BE2C (cell line): Measurements from ENCODE around the gene VPS11.

ENCODE experiments used
- DNase-seq: peaks from one replicate; pipeline ENCODE4 v3.0.0-alpha.2; 2020
- H3K27me3 ChIP-seq: fragments of 250-450 bp; sonication (Bioruptor Pico); 2 replicates; pipeline ENCODE4 v1.5.1; 2020; ENCODE audit warnings: mild to moderate bottlenecking
- H3K36me3 ChIP-seq: fragments of 250-450 bp; sonication (Bioruptor Pico); 2 replicates; pipeline ENCODE4 v1.5.1; 2020; ENCODE audit warnings: mild to moderate bottlenecking
- H3K4me1 ChIP-seq: fragments of 250-450 bp; sonication (Bioruptor Pico); 2 replicates; pipeline ENCODE4 v1.5.1; 2020
- H3K4me3 ChIP-seq: 2 replicates; pipeline ENCODE4 v1.5.1; 2011; ENCODE audit warnings: low read depth, low read length
- H3K9me3 ChIP-seq: fragments of 250-450 bp; sonication (Bioruptor Pico); 2 replicates; pipeline ENCODE4 v1.5.1; 2020
- TF ChIP-seq, protein P1 (sequence below): IDR thresholded peaks from 2 replicates; pipeline ENCODE4 v1.5.1; 2012; ENCODE audit warnings: mild to moderate bottlenecking, low read depth, low read length

The VPS11 gene

GRCh38 chr11:119024430-119025098 is 43.1 kb upstream of the VPS11 start:
- TF ChIP-seq, protein P1, sequence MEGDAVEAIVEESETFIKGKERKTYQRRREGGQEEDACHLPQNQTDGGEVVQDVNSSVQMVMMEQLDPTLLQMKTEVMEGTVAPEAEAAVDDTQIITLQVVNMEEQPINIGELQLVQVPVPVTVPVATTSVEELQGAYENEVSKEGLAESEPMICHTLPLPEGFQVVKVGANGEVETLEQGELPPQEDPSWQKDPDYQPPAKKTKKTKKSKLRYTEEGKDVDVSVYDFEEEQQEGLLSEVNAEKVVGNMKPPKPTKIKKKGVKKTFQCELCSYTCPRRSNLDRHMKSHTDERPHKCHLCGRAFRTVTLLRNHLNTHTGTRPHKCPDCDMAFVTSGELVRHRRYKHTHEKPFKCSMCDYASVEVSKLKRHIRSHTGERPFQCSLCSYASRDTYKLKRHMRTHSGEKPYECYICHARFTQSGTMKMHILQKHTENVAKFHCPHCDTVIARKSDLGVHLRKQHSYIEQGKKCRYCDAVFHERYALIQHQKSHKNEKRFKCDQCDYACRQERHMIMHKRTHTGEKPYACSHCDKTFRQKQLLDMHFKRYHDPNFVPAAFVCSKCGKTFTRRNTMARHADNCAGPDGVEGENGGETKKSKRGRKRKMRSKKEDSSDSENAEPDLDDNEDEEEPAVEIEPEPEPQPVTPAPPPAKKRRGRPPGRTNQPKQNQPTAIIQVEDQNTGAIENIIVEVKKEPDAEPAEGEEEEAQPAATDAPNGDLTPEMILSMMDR, result no peak
- no peaks in the 10 kb centered on the region for H3K4me1 ChIP-seq
- H3K27me3 ChIP-seq, result no peaks in the 10 kb centered on the region
- peaks cover 55% of the 10 kb centered on the region for H3K36me3 ChIP-seq
- no peak overlapping the region for H3K4me3 ChIP-seq
- no peaks in the 10 kb centered on the region for H3K9me3 ChIP-seq
- DNase-seq, result no peak

DNA sequence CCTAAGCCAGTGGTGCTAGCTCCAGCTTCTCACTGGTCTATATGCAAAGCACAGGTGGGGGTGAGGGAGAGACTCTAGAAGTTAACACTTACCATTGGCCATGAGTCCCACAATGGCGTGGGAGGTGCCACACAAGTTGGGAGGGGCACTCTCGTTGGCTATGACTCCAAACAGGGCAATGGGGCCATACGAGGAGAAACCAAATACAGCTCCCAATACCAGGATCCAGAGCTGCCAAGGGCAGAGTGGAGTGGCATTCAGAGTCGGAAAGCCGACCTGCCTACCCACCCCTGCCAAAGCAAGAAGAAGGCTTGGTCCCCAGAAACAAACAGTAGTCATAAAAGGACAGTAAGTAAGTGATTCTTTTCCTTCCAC is 42.5 kb upstream of the VPS11 start:
- H3K27me3 ChIP-seq, result no peaks in the 10 kb centered on the region
- TF ChIP-seq, protein P1, result no peak
- no peaks in the 10 kb centered on the region for H3K9me3 ChIP-seq
- no peak for DNase-seq
- peaks cover 55% of the 10 kb centered on the region for H3K36me3 ChIP-seq
- H3K4me3 ChIP-seq, result no peak overlapping the region
- H3K4me1 ChIP-seq, result no peaks in the 10 kb centered on the region

DNA sequence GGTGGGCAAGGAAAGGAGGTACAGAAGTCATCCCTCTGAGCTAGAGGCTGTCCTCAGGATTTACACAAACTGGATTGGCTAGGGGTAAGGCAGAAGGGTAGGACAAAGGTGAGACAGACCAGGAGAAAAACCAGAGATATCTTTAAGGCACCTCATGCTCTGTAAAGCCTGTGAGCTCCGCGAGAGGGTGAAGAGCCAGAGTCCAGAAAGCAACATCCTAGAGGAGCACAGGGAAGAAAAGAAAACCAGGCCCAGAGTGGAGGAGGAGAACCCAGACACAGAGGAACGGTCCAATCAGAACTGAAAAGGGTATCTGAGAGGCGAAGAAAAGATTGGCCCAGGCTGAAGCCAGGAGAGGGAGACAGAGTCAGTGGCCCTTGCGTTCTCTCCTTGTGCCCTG is 42.1 kb upstream of the VPS11 start:
- no peak overlapping the region for H3K4me3 ChIP-seq
- no peak for DNase-seq
- no peaks in the 10 kb centered on the region for H3K27me3 ChIP-seq
- TF ChIP-seq, protein P1, result no peak
- no peaks in the 10 kb centered on the region for H3K9me3 ChIP-seq
- no peaks in the 10 kb centered on the region for H3K4me1 ChIP-seq
- peaks cover 55% of the 10 kb centered on the region for H3K36me3 ChIP-seq

DNA sequence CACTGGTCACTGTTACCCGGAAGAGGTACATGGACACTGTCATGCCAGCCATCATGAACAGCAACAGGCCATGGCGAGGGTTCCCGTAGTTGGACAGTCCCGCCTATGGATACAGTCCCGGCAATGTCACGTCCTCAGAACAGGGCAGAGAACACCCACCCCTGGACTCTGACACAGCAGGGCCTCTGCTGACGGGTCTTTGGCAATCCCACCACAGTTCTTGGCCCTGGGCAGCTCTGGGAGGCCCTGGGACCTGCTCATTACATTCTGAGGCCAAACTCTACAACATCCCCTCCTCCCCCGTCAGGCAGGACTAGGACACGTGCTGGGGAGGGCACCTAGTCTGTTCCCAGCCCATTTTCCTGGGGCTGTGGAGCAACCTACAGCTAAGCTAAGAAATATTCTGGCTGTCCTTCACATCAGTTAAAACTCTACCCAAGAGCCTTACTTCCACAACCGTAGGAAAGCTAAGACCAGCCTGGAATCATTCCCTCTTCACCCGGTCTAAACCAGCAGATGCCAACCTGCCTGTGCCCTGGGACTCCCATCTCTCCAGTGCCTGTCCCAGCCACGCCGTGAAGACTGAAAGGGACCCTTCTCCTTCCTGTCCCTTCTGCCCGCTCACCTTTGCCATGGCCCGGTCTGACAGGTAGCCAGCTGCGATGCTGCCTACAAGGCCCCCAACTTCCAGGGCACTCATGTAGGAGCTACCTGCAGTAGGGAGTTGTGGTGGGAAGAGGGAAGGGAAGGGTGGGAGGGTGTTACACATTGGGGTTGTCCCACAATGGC is 41.4 kb upstream of the VPS11 start:
- peaks cover 51% of the 10 kb centered on the region for H3K36me3 ChIP-seq
- DNase-seq, result no peak

DNA sequence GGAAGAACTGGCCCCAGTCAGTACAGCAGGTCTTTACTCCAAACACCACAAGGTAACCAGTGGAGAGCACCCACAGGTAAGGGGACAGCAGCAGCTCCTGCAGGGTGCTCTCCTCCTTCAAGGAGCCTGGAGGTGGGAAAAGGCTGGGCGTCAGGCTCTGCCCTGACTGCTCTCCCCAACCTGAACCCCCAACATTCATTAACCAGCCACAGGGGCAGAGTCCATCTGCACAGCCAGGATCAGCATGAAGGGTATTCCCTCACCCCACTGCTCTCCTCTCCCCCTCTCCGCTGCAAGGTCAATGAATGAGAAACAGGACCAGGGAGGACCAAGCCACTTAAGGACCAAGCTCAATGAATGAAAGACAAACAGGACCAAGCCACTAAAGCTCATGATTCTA is 40.6 kb upstream of the VPS11 start:
- no peak for DNase-seq
- Histone ChIP-seq H3K9me3 (no peaks in the 10 kb centered on the region), H3K27me3 (no peaks in the 10 kb centered on the region), H3K36me3 (peaks cover 43% of the 10 kb centered on the region), H3K4me3 (no peak overlapping the region), H3K4me1 (no peaks in the 10 kb centered on the region)
- TF ChIP-seq, protein P1, result no peak

More for the DNA sequence above, 41.4 kb upstream of the VPS11 start:
- Histone ChIP-seq H3K27me3 (no peaks in the 10 kb centered on the region), H3K9me3 (no peaks in the 10 kb centered on the region), H3K4me3 (no peak overlapping the region), H3K4me1 (no peaks in the 10 kb centered on the region)
- TF ChIP-seq, protein P1, result no peak
